HEK293 (cell line): Measurements from ENCODE around the gene WDSUB1.

ENCODE experiments used
- CTCF ChIA-PET: fragments of 350-600 bp; formaldehyde crosslinking; extraction: SDS; loops from one replicate; lab custom pipeline; 2021; ENCODE audit warnings: antibody characterized with exemption; lab: Yijun Ruan, JAX
- POLR2A ChIA-PET: fragments of 300-600 bp; formaldehyde crosslinking; extraction: SDS; loops from one replicate; lab custom pipeline; 2020; ENCODE audit warnings: antibody characterized with exemption, inconsistent platforms; lab: Yijun Ruan, JAX
- H3K27ac ChIP-seq: fragments of 200-500 bp; sonication (Bioruptor generic); 2 replicates; pipeline ENCODE4 v1.5.1; 2014; ENCODE audit warnings: low read depth, low read length, control low read depth, inconsistent platforms; ENCODE audit errors: extremely low read depth
- H3K36me3 ChIP-seq, 2 experiments: fragments of 200-500 bp in 1 of 2; sonication (Bioruptor generic) in 1 of 2; 1 replicate in 1 of 2; 2 replicates in 1 of 2; pipeline ENCODE4 v1.5.1; 2014 to 2017; ENCODE audit warnings: inconsistent platforms in 2 of 2, low read length in 2 of 2; ENCODE audit not compliant: control insufficient read depth in 2 of 2, insufficient read depth in 1 of 2
- H3K4me1 ChIP-seq: fragments of 200-500 bp; sonication (Bioruptor generic); 2 replicates; pipeline ENCODE4 v1.5.1; 2014; ENCODE audit warnings: mild to moderate bottlenecking, low read length, inconsistent platforms; ENCODE audit not compliant: control insufficient read depth, insufficient read depth
- H3K4me3 ChIP-seq: 2 replicates; pipeline ENCODE4 v1.5.1; 2011; ENCODE audit warnings: low read depth, mild to moderate bottlenecking, control low read depth, low read length, moderate library complexity
- H3K9me3 ChIP-seq: fragments of 200-500 bp; sonication (Bioruptor generic); 2 replicates; pipeline ENCODE4 v1.5.1; 2014; ENCODE audit warnings: low read depth, low read length, inconsistent platforms; ENCODE audit not compliant: control insufficient read depth, insufficient read depth
- HIC1 ChIP-seq: fragments of 450-650 bp; formaldehyde crosslinking; IDR thresholded peaks from 2 replicates; pipeline ENCODE4 v1.5.1; 2016; ENCODE audit warnings: missing biosample characterization, missing genetic modification characterization
- WT1 ChIP-seq: fragments of 450-650 bp; formaldehyde crosslinking; IDR thresholded peaks from 2 replicates; pipeline ENCODE4 v1.5.1; 2016; ENCODE audit warnings: missing biosample characterization, missing genetic modification characterization
- ZBTB44 ChIP-seq: fragments of 450-650 bp; IDR thresholded peaks from 2 replicates; pipeline ENCODE4 v1.5.1; 2018; ENCODE audit warnings: missing biosample characterization, mild to moderate bottlenecking, missing genetic modification characterization
- ZBTB48 ChIP-seq: fragments of 450-650 bp; formaldehyde crosslinking; IDR thresholded peaks from 2 replicates; pipeline ENCODE4 v1.5.1; 2016; ENCODE audit warnings: missing biosample characterization, missing genetic modification characterization
- ZFHX2 ChIP-seq: fragments of 450-650 bp; formaldehyde crosslinking; conservative IDR thresholded peaks from 2 replicates; pipeline ENCODE4 v1.5.1; 2016; ENCODE audit warnings: missing biosample characterization, missing genetic modification characterization
- ZNF169 ChIP-seq: fragments of 450-650 bp; formaldehyde crosslinking; IDR thresholded peaks from 2 replicates; pipeline ENCODE4 v1.5.1; 2016; ENCODE audit warnings: missing biosample characterization, missing genetic modification characterization
- ZNF184 ChIP-seq: fragments of 450-650 bp; IDR thresholded peaks from 2 replicates; pipeline ENCODE4 v1.5.1; 2018; ENCODE audit warnings: missing biosample characterization, mild to moderate bottlenecking, missing genetic modification characterization
- ZNF202 ChIP-seq: fragments of 450-650 bp; formaldehyde crosslinking; IDR thresholded peaks from 2 replicates; pipeline ENCODE4 v1.5.1; 2016; ENCODE audit warnings: missing biosample characterization, missing genetic modification characterization, borderline replicate concordance
- ZNF311 ChIP-seq: fragments of 450-650 bp; formaldehyde crosslinking; IDR thresholded peaks from 2 replicates; pipeline ENCODE4 v1.5.1; 2017; ENCODE audit warnings: missing biosample characterization, missing genetic modification characterization, borderline replicate concordance
- ZNF362 ChIP-seq: fragments of 450-650 bp; formaldehyde crosslinking; IDR thresholded peaks from 2 replicates; pipeline ENCODE4 v1.5.1; 2016; ENCODE audit warnings: missing biosample characterization, missing genetic modification characterization
- ZNF394 ChIP-seq: fragments of 450-650 bp; formaldehyde crosslinking; IDR thresholded peaks from 2 replicates; pipeline ENCODE4 v1.5.1; 2016; ENCODE audit warnings: missing biosample characterization, missing genetic modification characterization, mild to moderate bottlenecking, moderate library complexity, borderline replicate concordance
- ZNF398 ChIP-seq: fragments of 450-650 bp; formaldehyde crosslinking; IDR thresholded peaks from 2 replicates; pipeline ENCODE4 v1.5.1; 2017; ENCODE audit warnings: missing biosample characterization, missing genetic modification characterization
- ZNF529 ChIP-seq: fragments of 450-650 bp; formaldehyde crosslinking; IDR thresholded peaks from 2 replicates; pipeline ENCODE4 v1.5.1; 2017; ENCODE audit warnings: missing genetic modification characterization, missing biosample characterization; ENCODE audit not compliant: insufficient replicate concordance
- ZNF600 ChIP-seq: fragments of 450-650 bp; formaldehyde crosslinking; IDR thresholded peaks from 2 replicates; pipeline ENCODE4 v1.5.1; 2016; ENCODE audit warnings: missing biosample characterization, missing genetic modification characterization
- ZNF610 ChIP-seq: fragments of 450-650 bp; formaldehyde crosslinking; IDR thresholded peaks from 2 replicates; pipeline ENCODE4 v1.5.1; 2016; ENCODE audit warnings: missing biosample characterization, missing genetic modification characterization, borderline replicate concordance
- ZNF704 ChIP-seq: fragments of 450-650 bp; formaldehyde crosslinking; IDR thresholded peaks from 2 replicates; pipeline ENCODE4 v1.5.1; 2016; ENCODE audit warnings: missing biosample characterization, missing genetic modification characterization
- ZSCAN16 ChIP-seq: fragments of 450-650 bp; formaldehyde crosslinking; IDR thresholded peaks from 2 replicates; pipeline ENCODE4 v1.5.1; 2016; ENCODE audit warnings: missing biosample characterization, missing genetic modification characterization

The WDSUB1 gene

GRCh38 chr2:159249990-159250715, 36.4 kb downstream of the WDSUB1 start:
- H3K36me3 ChIP-seq, result peaks cover 6 to 21% of the 10 kb centered on the region in 2 experiments
- CTCF ChIA-PET, result interaction anchor here (0.6 to 0.9 kb wide), 3 partner anchors 55 to 718 kb away, joined by 3 to 7 read pairs (median 4); no protein-coding TSS in a partner anchor
- no peak overlapping the region for H3K27ac ChIP-seq
- no peaks in the 10 kb centered on the region for H3K9me3 ChIP-seq
- POLR2A ChIA-PET, result no interaction called here
- H3K4me3 ChIP-seq, result no peak overlapping the region
- TF ChIP-seq ZNF362 (tag by site-specific recombination) (peak; percentile 76; the same call in 1 of the 2 replicates), ZNF600 (tag by site-specific recombination) (peak; percentile 16; the same call in 1 of the 2 replicates), ZBTB48 (tag by site-specific recombination) (0 out of 2 replicates have a peak, but pooled peaks have one; percentile 42), ZSCAN16 (tag by site-specific recombination) (0 out of 2 replicates have a peak, but pooled peaks have one; percentile 20), ZNF202 (tag by site-specific recombination) (no peak)
- peaks cover 3% of the 10 kb centered on the region for H3K4me1 ChIP-seq

- peaks cover 20 to 26% of the 10 kb centered on the region in 2 experiments for H3K36me3 ChIP-seq
- no peak overlapping the region for H3K27ac ChIP-seq
- POLR2A ChIA-PET, result interaction anchor here (0.7 to 1.1 kb wide), 2 partner anchors 22 to 561 kb away, joined by 3 to 4 read pairs; no protein-coding TSS in a partner anchor
- CTCF ChIA-PET, result no interaction called here
- H3K4me3 ChIP-seq, result no peak overlapping the region
- H3K4me1 ChIP-seq, result peaks cover 3% of the 10 kb centered on the region
- TF ChIP-seq ZNF704 (no peak), HIC1 (tag by site-specific recombination) (no peak), ZNF184 (tag by site-specific recombination) (peak; percentile 96), ZNF529 (no peak), ZNF398 (tag by site-specific recombination) (no peak), WT1 (tag by site-specific recombination) (no peak)
- H3K9me3 ChIP-seq, result no peaks in the 10 kb centered on the region
Observed at GRCh38 chr2:159246325-159246988, 40.0 kb downstream of the WDSUB1 start.

- TF ChIP-seq ZNF610 (no peak), ZNF394 (tag by site-specific recombination) (no peak), ZBTB44 (no peak), ZFHX2 (tag by site-specific recombination) (no peak), ZNF169 (no peak), ZNF311 (tag by site-specific recombination) (no peak)
- TF ChIP-seq, all 188 proteins: peak for 0
- no peak overlapping the region for H3K27ac ChIP-seq
- H3K4me3 ChIP-seq, result no peak overlapping the region
- H3K36me3 ChIP-seq, result peaks cover 30 to 53% of the 10 kb centered on the region in 2 experiments
- H3K9me3 ChIP-seq, result no peaks in the 10 kb centered on the region
- POLR2A ChIA-PET, result no interaction called here
- CTCF ChIA-PET, result no interaction called here
- H3K4me1 ChIP-seq, result no peaks in the 10 kb centered on the region
Observed at GRCh38 chr2:159243529-159243928, 43.0 kb downstream of the WDSUB1 start.
